Inflammatory macrophage treated with lipopolysaccharide for 1 hour (primary cell): ENCODE measurements around the gene GRM7.

Experiments
- DNase-seq, 2 donors: peaks; one replicate each; pipeline ENCODE4 v3.0.0-alpha.2; 2020 to 2022

The GRM7 gene

DNA sequence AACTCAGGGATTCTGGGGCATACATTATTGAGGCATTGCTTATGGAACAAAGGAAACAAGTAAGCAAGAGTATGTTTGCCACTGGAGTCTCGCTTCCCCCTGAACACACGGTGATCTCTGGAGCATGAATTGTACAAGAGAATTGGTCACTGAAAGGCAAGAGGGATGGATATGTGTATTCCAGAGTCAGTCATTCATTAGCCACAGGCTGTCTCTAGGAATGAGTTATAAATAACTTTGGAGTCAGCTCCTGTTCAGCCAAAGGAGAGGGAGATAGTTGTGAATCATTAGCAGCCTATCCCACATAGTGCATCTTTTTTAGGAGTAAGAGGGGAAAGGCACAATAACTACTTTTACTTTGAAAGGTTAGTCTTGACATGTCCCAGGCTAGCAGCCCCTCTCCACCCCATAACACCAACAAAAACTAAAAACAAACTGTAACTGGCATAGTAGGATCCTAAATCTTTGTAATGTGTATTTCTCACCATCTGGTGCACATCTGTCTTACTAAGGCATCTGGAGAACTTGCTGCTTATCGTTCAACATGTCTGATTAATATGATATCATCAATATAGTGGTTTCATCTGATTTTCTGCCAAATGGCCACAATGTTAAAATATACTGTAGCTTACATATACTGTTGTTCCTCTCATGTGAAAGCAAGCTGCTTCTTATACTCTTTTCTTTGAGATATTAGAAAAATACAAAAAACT is 462.2 kb downstream of the GRM7 start:
- no peak for DNase-seq

DNA sequence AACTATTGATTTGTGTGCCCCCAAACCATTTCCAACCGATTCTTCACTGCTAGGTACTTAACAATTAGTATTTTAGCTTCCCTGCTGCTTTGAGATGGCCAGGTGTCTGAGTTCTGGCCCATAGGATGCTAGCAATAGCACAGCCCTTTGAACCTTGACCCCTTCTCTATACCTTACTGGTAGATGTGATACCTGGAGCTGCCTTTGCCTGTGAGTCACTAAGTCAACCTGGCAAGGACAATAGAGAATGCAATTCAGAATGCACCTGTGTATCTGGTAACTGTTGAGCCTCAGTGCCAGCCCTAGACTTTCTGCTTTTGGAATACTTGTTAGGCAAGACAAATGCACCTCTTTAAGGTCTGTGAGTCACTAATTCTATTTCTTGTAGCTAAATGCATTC is 467.4 kb downstream of the GRM7 start:
- DNase-seq, result no peak

GRCh38 chr3:7332696-7333095 is 471.8 kb downstream of the GRM7 start:
- DNase-seq, result no peak

DNA sequence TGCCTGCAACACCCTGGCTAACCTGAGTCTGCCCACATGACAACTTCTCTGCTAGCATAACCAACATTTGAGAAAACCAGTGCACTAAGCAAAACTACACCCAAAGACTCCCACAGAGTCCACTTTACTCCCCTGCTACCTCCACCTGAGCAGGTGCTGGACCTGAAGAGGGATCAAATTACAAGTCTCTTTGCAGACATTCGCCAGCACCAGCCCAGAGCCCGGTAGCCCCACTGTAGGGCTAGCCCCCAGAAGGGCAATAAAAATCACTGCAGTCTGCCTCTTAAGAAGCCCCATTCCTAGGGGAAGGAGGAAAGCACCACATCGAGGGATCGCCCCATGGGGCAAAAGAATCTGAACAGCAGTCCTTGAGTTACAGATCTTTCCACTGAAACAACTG is 472.2 kb downstream of the GRM7 start:
- DNase-seq, result no peak

DNA sequence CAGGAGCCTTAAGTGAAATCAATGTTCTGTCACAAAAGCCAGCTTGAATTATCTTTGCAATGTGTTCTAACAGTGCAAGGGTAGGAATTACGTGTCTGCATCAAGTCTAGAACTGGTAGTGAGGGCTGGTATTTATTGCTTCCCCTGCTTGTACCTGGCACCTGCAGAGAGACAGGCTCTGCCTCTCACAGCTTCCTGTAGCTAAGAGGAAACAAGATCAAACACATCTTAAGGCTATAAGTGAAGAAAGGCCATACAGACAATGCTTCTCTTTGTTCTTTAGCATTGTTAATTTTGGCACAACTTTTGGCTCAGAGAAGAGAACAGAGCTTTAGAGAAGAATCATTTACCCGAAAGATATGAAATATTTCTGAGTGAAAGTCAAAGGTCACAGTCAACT is 479.9 kb downstream of the GRM7 start:
- DNase-seq, result no peak

- no peak for DNase-seq
These were observed 485.4 kb downstream of the GRM7 start for GRCh38 chr3:7346364-7346763.

GRCh38 chr3:7357101-7357500 is 496.2 kb downstream of the GRM7 start:
- DNase-seq, result no peak

GRCh38 chr3:7367968-7368367 is 507.1 kb downstream of the GRM7 start:
- no peak for DNase-seq

DNA sequence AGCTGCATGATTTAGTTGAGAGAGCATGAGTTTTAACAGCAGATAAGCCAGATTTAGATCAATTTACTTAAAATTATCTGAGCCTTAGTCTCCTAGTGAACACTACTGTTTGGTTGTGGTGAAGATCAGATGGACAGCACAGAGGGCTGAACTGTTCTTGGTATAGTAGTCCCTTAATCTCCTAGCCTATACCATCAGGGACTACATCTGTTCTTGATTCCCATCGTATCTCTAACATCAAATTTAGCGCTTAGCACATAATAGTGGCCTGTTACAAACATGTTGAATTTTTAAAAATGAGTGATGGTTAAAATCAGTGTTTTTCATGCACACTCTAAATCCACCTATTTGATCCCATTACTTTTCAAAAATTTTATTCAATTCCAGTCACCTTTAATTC is 507.7 kb downstream of the GRM7 start:
- DNase-seq, result no peak

GRCh38 chr3:7371693-7372572 is 511.0 kb downstream of the GRM7 start:
- DNase-seq, result no peak

GRCh38 chr3:7377103-7377502 is 516.2 kb downstream of the GRM7 start:
- DNase-seq, result no peak

GRCh38 chr3:7381741-7382140 is 520.8 kb downstream of the GRM7 start:
- DNase-seq, result no peak

DNA sequence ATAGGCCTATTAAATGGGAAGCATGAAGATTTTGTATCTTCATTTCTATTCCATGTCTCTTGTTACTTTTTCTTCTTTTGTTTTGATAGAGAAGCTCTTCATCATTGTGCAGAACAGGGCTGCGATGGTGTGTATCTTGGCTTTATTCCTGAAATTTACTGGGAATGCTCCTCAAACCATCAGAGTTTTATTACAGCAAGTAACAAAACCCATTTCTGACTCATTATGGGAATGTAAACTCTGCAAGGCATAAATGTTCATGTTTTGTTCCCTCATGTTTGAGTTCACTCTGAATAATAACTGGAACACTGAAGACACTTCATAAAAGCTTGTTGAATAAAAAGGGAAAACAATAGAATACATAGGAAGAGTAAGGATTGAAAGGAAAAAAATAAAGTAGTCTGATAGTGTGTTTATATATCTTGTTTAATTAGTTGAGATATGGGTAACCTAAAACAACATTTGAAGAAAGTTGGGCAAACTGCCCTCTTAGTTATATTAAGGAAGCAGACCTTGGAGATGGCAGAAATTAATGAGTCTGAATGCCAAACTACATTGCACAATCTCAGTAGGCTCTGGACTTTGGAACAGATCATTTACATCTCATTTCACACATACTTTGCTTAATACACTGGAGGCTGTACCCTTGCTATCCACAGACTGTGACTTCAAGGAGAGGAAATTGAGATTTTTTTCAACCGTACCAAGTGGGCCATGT is 521.5 kb downstream of the GRM7 start:
- DNase-seq, result no peak

DNA sequence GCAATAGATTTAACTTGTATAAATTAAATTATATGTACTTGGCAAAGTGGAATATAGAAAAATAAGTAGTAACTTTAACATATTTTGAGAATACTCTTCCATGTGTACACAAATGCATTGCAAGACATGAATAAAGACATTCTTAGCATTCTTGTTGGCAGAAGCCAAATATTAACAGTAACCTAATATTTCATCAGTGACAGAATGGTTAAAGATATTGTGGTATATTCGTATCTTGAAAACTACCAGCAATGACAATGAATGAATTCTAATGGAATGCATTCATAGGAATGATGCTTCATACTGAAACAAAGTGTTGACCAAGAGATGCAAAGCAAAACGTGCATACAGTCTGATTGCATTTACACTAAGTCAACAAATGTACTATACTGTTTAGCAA is 524.7 kb downstream of the GRM7 start:
- DNase-seq, result no peak

DNA sequence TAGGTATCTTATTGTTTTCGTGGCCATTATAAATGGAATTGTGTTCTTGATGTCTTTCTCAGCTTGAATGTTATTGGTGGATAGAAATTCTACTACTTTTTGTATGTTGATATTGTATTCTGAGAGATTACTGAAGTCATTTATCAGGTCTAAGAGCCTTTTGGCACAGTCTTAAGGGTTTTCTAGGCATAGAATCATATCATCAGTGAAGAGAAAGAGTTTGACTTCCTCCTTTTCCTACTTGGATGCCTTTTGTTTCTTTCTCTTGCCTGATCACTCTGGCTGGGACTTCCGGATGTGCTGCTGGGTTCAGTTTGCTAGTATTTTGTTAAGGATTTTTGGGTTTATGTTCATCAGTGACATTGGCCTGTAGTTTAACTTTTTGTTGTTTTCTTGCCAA is 527.1 kb downstream of the GRM7 start:
- DNase-seq, result no peak

GRCh38 chr3:7392206-7392605 is 531.3 kb downstream of the GRM7 start:
- no peak for DNase-seq

GRCh38 chr3:7393944-7394605 is 533.2 kb downstream of the GRM7 start:
- no peak for DNase-seq

- DNase-seq, result no peak
These were observed 535.6 kb downstream of the GRM7 start for GRCh38 chr3:7396534-7396933.

GRCh38 chr3:7397097-7397496 is 536.2 kb downstream of the GRM7 start:
- DNase-seq, result no peak

GRCh38 chr3:7400360-7400759 is 539.4 kb downstream of the GRM7 start:
- no peak for DNase-seq

DNA sequence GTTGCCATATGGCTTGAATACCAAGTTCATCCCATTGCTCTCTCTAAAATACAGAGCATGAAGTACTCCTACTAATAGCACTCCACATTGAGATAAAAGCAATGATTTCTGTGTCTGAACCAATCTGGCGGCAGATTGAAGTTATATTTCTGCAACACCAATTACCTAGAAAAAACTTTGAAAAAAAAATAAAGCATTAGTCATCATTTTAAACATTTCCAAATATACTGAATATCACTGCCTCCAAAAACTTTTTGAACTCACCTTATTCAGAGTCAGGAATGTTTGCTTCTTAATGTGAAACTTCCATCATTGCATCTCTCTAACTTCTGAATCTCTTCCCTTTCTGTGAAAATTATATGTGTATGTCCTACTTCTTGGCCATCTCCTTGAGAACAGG is 540.5 kb downstream of the GRM7 start:
- no peak for DNase-seq

DNA sequence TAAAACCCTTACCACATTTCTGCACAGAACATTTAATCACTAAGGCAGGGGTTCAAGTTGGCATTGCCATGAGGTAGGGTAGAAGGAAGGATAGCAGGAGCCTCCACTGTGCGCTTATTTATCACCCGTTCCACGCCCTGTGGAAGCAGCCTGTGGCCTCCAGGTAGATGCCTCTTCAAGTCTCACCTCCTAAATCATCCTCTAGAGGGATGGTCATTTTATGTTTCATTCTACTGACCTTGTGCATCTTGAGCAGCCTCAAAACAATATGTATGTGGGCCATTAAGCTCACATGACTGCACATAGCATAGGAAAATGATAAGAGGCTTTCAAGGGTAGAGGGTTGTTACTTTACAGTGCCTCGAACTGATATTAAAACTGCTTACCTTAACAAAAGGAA is 546.2 kb downstream of the GRM7 start:
- DNase-seq, result no peak

- no peak for DNase-seq
These were observed 549.9 kb downstream of the GRM7 start for GRCh38 chr3:7410782-7411181.
